ENCODE measurements around the gene QKI. TPM values are rescaled to one million over a fixed set of nuclear protein-coding genes. Genes with fewer than 3 reads are reported as not detected.

The QKI gene
- total RNA-seq, 4 donors from 2014 or later = 126 to 199 (median 142) TPM

GRCh38 chr6:163627274-163628062 is 212.9 kb downstream of the QKI start:
- 52 to 61% methylated on average over 11 of the region's 11 CpGs for WGBS, 2 donors
- DNase-seq (ENCODE audit: low spot score in 2 of 2) = no peak
- intact Hi-C loops (cut with DNase I; ENCODE audit: low total_unique reads) = no loop called here
- no peak for TF ChIP-seq CTCF (IDR thresholded peaks at IDR 0.05)
- TF ChIP-seq POLR2A (IDR thresholded peaks at IDR 0.05) = no peak
- H3K4me3 ChIP-seq (ENCODE audit: low read depth, poor library complexity, severe bottlenecking) = no peak overlapping the region

All from lower leg skin (tissue), 4 donors.